ENCODE data around the gene ABCD3. TPM values are rescaled to one million over a fixed set of nuclear protein-coding genes. Genes with fewer than 3 reads are reported as not detected.

ABCD3 gene
- polyA plus RNA-seq, 1 donor from 2014 or later, result 46.4 TPM

DNA sequence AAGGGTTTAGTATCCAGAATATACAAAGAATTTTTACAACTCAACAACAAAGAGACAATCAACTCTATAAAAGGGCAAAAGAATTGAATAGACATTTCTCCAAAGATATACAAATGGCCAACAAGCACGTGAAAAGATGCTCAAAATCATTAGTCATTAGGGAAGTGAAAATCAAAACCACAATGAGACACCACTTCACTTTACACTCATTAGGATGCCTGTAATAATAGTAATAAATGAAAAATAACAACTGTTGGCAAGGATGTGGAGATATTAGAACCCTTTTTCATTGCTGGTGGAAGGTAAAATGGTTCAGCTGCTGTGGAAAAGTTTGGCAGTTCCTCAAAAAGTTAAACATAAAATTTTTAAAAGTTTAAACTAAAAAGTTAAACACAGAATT lies 7.0 kb upstream of the ABCD3 start:
- TF ChIP-seq EZH2 (IDR thresholded peaks at IDR 0.05; ENCODE audit: borderline replicate concordance, insufficient read depth, low read length, poor library complexity, severe bottlenecking) (no peak), MXI1 (conservative IDR thresholded peaks at IDR 0.05; ENCODE audit: poor library complexity, severe bottlenecking) (no peak), RAD21 (conservative IDR thresholded peaks at IDR 0.05) (no peak), POLR2AphosphoS5 (IDR thresholded peaks at IDR 0.05) (no peak), EP300 (conservative IDR thresholded peaks at IDR 0.05; ENCODE audit: poor library complexity, severe bottlenecking) (no peak), SMC3 (conservative IDR thresholded peaks at IDR 0.05; ENCODE audit: poor library complexity) (no peak), TAF1 (IDR thresholded peaks at IDR 0.05; ENCODE audit: low read depth) (no peak), CTCF (IDR thresholded peaks at IDR 0.05; ENCODE audit: poor library complexity, severe bottlenecking) (no peak)
- TF ChIP-seq, protein P1, sequence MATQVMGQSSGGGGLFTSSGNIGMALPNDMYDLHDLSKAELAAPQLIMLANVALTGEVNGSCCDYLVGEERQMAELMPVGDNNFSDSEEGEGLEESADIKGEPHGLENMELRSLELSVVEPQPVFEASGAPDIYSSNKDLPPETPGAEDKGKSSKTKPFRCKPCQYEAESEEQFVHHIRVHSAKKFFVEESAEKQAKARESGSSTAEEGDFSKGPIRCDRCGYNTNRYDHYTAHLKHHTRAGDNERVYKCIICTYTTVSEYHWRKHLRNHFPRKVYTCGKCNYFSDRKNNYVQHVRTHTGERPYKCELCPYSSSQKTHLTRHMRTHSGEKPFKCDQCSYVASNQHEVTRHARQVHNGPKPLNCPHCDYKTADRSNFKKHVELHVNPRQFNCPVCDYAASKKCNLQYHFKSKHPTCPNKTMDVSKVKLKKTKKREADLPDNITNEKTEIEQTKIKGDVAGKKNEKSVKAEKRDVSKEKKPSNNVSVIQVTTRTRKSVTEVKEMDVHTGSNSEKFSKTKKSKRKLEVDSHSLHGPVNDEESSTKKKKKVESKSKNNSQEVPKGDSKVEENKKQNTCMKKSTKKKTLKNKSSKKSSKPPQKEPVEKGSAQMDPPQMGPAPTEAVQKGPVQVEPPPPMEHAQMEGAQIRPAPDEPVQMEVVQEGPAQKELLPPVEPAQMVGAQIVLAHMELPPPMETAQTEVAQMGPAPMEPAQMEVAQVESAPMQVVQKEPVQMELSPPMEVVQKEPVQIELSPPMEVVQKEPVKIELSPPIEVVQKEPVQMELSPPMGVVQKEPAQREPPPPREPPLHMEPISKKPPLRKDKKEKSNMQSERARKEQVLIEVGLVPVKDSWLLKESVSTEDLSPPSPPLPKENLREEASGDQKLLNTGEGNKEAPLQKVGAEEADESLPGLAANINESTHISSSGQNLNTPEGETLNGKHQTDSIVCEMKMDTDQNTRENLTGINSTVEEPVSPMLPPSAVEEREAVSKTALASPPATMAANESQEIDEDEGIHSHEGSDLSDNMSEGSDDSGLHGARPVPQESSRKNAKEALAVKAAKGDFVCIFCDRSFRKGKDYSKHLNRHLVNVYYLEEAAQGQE (IDR thresholded peaks at IDR 0.05; ENCODE audit: borderline replicate concordance), result no peak
- Histone ChIP-seq H2AFZ (ENCODE audit: low read depth, low read length) (no peak overlapping the region), H3K9me3 (ENCODE audit: low read length) (no peaks in the 10 kb centered on the region)

GRCh38 chr1:94413311-94413710 lies 4.9 kb upstream of the ABCD3 start:
- Histone ChIP-seq H3K9ac (ENCODE audit: low read length) (no peak overlapping the region), H3K79me2 (replicated peaks; ENCODE audit: insufficient read depth, low read length) (no peaks in the 10 kb centered on the region), H3F3A (ENCODE audit: insufficient read depth, low read length, poor library complexity, severe bottlenecking) (no peaks in the 10 kb centered on the region), H3K9me2 (ENCODE audit: insufficient read depth, low read length) (no peaks in the 10 kb centered on the region), H3K4me3 (ENCODE audit: low read length) (no peak overlapping the region), H3K36me3 (ENCODE audit: insufficient read depth, low read length) (no peaks in the 10 kb centered on the region), H4K20me1 (ENCODE audit: insufficient read depth) (no peaks in the 10 kb centered on the region), H3K4me2 (ENCODE audit: low read length) (no peak overlapping the region), H3K9me3 (ENCODE audit: low read length) (no peaks in the 10 kb centered on the region), H2AFZ (ENCODE audit: low read depth, low read length) (no peak overlapping the region), H3K27me3 (ENCODE audit: insufficient read depth, low read depth, low read length) (no peaks in the 10 kb centered on the region), H3K27ac (ENCODE audit: low read length) (no peak overlapping the region)
- TF ChIP-seq EZH2 (IDR thresholded peaks at IDR 0.05; ENCODE audit: borderline replicate concordance, insufficient read depth, low read length, poor library complexity, severe bottlenecking), result no peak
- no peak for TF ChIP-seq TAF1 (IDR thresholded peaks at IDR 0.05; ENCODE audit: low read depth)
- no peak for TF ChIP-seq POLR2AphosphoS5 (IDR thresholded peaks at IDR 0.05)
- no peak for TF ChIP-seq CTCF (IDR thresholded peaks at IDR 0.05; ENCODE audit: poor library complexity, severe bottlenecking)
- TF ChIP-seq, protein P1 (IDR thresholded peaks at IDR 0.05; ENCODE audit: borderline replicate concordance), result no peak
- TF ChIP-seq SMC3 (conservative IDR thresholded peaks at IDR 0.05; ENCODE audit: poor library complexity), result no peak
- TF ChIP-seq EP300 (conservative IDR thresholded peaks at IDR 0.05; ENCODE audit: poor library complexity, severe bottlenecking), result no peak
- no peak for TF ChIP-seq MXI1 (conservative IDR thresholded peaks at IDR 0.05; ENCODE audit: poor library complexity, severe bottlenecking)

More for the DNA sequence above, 7.0 kb upstream of the ABCD3 start:
- Histone ChIP-seq H3K4me2 (ENCODE audit: low read length) (no peak overlapping the region), H3K36me3 (ENCODE audit: insufficient read depth, low read length) (no peaks in the 10 kb centered on the region), H3K4me3 (ENCODE audit: low read length) (no peak overlapping the region), H3K27me3 (ENCODE audit: insufficient read depth, low read depth, low read length) (no peaks in the 10 kb centered on the region), H3F3A (ENCODE audit: insufficient read depth, low read length, poor library complexity, severe bottlenecking) (no peaks in the 10 kb centered on the region), H4K20me1 (ENCODE audit: insufficient read depth) (no peaks in the 10 kb centered on the region), H3K79me2 (replicated peaks; ENCODE audit: insufficient read depth, low read length) (no peaks in the 10 kb centered on the region), H3K9ac (ENCODE audit: low read length) (no peak overlapping the region), H3K9me2 (ENCODE audit: insufficient read depth, low read length) (no peaks in the 10 kb centered on the region), H3K27ac (ENCODE audit: low read length) (no peak overlapping the region)
